ENCODE data around the gene PLEKHG4B.

DNA sequence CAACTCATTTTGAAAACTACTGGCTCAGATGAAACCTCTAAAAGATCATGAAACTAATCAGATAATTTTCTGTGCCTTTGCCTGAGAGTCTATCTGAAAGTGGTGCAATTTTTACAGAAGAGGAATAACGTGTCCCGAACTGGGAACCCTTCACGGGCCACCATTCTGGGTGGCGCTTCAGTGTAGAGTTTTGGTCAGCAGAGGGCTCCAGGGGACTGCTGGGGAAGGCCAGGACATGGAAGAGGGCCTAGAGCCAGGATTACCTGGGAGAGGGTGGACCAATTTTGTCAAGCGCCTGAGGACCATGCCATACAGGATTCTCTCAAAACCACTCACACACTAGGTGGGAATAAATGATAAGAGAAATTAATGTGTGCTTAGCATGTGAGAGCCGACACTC is 49.7 kb upstream of the PLEKHG4B start:
- TF ChIP-seq POLR2A (IDR thresholded peaks at IDR 0.05; ENCODE audit: borderline replicate concordance, extremely low read depth, insufficient read depth, insufficient read length) (no peak), POLR2AphosphoS5 (IDR thresholded peaks at IDR 0.05; ENCODE audit: low read depth, low read length) (no peak)

Measured in HCT116 (cell line).